ENCODE measurements around the gene SLC17A9.
"Not testable (repeated sequence)": the region's sequence is repeated elsewhere in the genome, so short reads cannot be mapped to it uniquely, and the experiment has no call there.

SLC17A9 gene

GRCh38 chr20:62956387-62957135 lies 4.1 kb downstream of the SLC17A9 start:
- no peak for DNase-seq (ENCODE audit: low read depth)

DNA sequence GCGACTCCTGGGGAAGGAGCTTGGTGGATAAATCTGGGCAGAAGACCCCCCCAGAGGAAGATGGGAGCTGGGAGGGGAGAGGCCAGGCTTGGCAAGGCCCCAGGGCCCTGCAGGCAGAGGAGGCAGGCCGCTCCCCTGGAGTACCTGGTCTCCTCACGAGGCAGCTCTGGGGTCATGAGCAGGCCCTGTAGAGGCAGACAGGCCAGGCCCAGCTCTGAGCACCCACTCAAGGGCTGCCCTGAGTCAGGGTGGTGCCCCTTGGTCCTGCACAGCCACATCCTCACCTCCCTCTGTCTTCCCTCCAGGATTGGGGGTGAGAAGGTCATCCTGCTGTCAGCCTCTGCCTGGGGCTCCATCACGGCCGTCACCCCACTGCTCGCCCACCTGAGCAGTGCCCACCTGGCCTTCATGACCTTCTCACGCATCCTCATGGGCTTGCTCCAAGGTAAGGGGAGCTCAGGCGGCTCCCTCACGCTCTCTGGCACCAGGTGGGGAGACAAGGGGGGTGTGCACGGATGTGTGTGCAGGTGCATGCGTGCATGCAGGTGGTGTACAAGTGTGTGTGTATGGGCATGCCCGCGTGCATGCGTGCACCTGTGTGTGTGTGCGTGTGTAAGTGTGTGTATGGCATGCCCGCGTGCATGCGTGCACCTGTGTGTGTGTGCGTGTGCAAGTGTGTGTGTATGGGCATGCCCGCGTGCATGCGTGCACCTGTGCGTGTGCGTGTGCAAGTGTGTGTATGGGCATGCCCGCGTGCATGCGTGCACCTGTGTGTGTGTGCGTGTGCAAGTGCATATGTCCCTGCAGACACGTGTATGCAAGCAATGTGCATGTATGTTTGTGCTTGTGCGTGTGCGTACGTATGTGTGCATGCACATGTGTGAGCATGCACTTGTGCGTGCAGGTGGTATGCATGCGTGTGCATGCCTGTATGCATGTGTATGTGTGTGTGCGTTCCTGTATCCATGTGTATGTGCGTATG lies 4.9 kb downstream of the SLC17A9 start:
- DNase-seq (ENCODE audit: low read depth): no peak

DNA sequence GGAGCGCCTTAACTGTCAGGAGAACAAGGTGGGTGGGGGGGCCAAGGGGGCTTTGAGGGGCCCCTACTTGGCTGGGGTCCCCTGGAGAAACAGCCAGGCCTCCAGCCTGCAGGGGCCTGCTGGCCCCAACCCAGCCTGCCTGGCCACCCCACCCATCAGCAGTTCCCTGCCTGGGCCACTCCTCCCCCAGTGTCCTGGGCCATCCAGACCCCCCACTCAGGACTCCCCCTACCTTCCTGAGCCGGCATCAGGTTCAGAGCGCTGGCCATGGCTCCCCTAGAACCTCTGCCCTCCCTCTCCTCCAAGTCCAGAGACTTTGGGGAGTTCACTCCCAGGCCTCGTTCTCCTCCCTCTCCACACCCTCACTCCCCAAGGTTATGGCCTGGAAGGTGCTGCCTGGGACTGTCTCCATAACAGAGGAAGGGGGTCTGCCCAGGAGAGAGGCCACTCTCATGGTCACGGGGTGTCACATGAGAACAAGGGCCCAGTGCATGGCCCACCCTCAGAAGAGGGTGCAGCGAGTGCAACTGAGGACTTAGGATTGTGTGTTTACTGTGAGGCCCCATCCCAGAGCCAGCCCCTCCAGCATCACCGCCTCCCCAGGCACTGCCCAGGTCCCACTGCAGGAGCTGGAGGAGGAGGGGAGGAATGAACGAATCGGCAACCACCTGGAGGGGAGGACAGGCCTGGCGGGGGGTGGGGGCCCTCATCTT lies 6.0 kb downstream of the SLC17A9 start:
- DNase-seq (ENCODE audit: low read depth): no peak

GRCh38 chr20:62959101-62959971 lies 6.8 kb downstream of the SLC17A9 start:
- DNase-seq (ENCODE audit: low read depth): no peak

DNA sequence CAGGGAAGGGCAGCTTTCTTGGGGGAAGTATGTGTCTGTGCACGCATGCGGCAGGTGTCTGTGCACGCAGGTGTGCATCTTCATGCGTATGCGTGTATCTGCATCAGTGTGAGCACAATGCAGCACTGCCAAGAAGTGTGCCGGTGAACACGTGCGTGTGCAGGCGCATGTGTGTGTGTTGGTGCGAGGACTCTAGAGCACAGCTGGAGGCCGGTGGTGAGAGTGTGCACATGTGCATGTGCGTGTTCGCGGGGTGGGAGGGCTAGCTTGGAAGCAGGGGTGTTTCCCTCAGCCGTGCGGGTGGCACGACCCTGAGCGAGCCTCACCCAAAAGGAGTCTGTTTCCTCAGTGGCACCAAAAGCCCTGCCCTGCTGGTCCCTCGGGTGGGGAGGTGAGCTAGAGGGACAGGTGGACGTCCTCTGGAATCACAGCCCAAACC lies 7.5 kb downstream of the SLC17A9 start:
- DNase-seq (ENCODE audit: low read depth): no peak

DNA sequence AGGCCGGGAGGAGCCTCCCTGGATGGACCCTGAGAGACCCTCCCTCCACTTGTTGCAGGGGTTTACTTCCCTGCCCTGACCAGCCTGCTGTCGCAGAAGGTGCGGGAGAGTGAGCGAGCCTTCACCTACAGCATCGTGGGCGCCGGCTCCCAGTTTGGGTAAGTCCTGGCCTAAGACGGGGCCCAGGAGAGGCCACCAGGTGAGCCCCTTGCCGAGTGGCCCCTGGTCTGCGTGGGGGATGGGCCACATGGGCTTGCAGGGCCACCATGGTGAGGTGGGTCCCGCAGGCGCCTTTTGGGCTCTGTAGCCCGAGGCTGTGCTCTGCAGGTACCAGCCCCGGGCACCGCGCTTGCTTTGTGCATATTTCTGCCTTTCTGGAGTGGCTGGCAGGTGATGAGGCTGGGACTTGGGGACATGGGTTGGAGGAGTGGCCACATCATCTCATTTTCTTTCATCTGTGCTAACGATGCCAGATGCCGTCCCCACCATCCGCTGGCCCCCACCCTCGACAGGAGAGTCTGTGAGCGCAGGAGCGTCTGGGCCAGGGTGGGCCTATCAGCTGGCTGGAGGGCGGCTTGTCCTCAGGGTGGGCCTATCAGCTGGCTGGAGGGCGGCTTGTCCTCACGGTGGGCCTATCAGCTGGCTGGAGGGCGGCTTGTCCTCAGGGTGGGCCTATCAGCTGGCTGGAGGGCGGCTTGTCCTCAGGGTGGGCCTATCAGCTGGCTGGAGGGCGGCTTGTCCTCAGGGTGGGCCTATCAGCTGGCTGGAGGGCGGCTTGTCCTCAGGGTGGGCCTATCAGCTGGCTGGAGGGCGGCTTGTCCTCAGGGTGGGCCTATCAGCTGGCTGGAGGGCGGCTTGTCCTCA lies 8.2 kb downstream of the SLC17A9 start:
- DNase-seq (ENCODE audit: low read depth): not testable (repeated sequence)

GRCh38 chr20:62961310-62961783 lies 8.8 kb downstream of the SLC17A9 start:
- DNase-seq (ENCODE audit: low read depth): no peak

GRCh38 chr20:62961799-62962198 lies 9.3 kb downstream of the SLC17A9 start:
- DNase-seq (ENCODE audit: low read depth): no peak

- DNase-seq (ENCODE audit: low read depth): no peak
Measured at GRCh38 chr20:62962221-62962879, 9.8 kb downstream of the SLC17A9 start.

GRCh38 chr20:62962891-62963613 lies 10.5 kb downstream of the SLC17A9 start:
- DNase-seq (ENCODE audit: low read depth): no peak

- DNase-seq (ENCODE audit: low read depth): no peak
Measured at GRCh38 chr20:62963614-62964397, 11.3 kb downstream of the SLC17A9 start.

DNA sequence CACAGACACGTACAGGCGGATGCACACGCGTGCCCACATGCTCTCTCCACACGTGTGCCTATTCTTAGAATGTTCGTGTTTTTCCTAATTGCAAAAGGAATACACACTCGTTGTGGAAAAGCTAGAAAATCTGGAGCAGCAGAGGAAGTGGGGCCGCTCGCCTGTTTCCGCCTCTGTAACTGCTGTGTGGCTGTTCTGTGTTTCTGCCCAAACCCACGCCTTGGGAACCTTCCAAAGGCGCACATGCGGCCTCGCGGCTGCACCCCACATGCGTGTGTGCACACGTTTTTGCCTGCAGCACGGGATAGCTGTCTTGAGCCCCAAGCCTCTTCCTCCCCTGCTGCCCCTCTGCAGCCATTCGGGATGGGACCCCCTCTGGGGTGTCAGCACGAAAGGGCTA lies 12.2 kb downstream of the SLC17A9 start:
- DNase-seq (ENCODE audit: low read depth): no peak

GRCh38 chr20:62965363-62965771 lies 12.9 kb downstream of the SLC17A9 start:
- no peak for DNase-seq (ENCODE audit: low read depth)

DNA sequence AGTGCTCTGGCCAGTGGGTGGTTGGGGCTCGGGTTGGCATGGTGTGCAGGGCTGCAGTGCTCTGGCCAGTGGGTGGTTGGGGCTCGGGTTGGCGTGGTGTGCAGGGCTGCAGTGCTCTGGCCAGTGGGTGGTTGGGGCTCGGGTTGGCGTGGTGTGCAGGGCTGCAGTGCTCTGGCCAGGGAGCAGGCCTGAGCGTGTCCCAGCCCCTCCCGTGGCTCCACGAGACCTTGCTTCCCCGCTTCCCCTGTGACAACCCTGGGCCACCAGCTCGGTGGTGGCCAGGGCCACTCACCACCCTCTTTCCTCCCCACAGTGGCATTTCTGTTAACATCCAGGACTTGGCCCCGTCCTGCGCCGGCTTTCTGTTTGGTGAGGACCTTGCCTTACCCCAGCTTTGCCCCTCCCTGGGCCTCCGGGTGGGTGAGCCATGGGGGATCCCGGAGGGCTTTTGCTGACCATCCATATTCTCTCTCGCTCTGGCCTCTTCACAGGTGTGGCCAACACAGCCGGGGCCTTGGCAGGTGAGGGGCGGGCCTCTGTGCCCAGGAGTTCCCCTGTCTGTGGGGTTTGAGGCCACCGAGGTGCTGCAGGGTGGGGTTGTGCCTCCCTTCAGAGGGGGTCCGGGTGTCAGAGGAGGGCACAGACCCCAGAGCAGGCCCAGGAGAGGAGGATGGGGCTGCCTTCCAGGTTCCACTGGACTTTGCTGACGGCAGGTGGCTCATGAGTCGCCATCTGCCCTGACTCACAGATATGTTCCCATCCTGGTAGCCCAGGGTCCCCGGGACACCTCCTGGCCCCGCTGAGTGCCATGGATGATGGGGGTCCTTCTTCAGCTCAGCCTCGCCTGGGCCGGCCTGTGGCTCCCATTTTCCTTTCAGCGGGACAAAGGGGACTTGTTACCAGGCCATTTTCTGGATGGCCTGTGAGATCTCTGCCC lies 14.0 kb downstream of the SLC17A9 start:
- DNase-seq (ENCODE audit: low read depth): no peak

GRCh38 chr20:62967149-62967501 lies 14.6 kb downstream of the SLC17A9 start:
- no peak for DNase-seq (ENCODE audit: low read depth)

DNA sequence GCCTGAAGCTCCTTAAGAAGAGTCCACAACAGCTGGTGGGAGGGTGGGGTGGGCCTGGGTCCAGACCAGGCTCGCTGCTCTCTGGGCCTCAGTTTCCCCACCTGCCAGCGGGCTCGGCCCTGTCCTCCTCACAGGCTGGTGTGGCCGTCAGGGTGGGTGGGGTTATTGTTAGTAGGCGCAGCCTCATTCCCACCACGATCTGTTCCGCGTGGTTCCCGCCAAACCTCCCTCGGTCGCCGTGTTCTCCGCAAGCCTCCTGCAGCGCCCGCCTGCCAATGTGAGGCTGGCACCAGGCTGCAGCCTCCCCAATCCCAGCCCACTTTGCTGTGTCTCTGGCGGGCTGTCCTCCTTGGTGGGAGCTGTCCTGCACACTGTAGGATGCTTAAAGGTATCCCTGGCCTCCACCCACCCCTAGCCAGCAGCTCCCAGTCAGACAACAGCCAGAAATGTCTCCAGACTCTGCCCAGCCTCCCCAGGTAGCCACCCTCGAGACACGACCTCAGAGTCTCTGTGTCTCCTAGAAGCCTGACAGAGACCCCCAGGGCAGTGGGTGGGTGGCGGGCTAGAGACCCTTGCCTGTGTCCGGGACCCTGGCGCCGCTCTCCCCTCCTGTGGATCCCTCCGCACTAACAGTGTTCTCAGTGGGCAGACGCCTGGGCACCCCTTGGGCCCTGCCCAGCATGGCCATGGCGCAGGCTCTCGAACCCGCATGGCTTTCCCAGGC lies 15.3 kb downstream of the SLC17A9 start:
- DNase-seq (ENCODE audit: low read depth): no peak

All from fibroblast of the conjunctiva (primary cell).